ENCODE results near the gene HSD17B2. TPM values are rescaled to one million over a fixed set of nuclear protein-coding genes. Genes with fewer than 3 reads are reported as not detected.

Gene HSD17B2
- total and polyA plus RNA-seq, 8 donors, result 8.0 to 66.9 (median 20.8) TPM

GRCh38 chr16:82042144-82042543 lies 7.1 kb downstream of the HSD17B2 start:
- TF ChIP-seq CTCF (IDR thresholded peaks at IDR 0.05), result no peak
- Histone ChIP-seq H3K9me3 (no peaks in the 10 kb centered on the region), H3K36me3 (no peaks in the 10 kb centered on the region), H3K4me1 (no peaks in the 10 kb centered on the region), H3K27me3 (no peaks in the 10 kb centered on the region), H3K4me3 (no peak overlapping the region), H3K27ac (no peak overlapping the region)
- FAIRE-seq, result no peak
- intact Hi-C loops (cut with DNase I), result loop anchor here in 1 of 3 donors (10.0 kb wide), 1 partner anchor 173 kb away; no protein-coding TSS in a partner anchor
- DNase-seq, result no peak
- WGBS, 2 donors, result 82 to 94% methylated on average over 8 of the region's 8 CpGs
- ATAC-seq, result no peak

DNA sequence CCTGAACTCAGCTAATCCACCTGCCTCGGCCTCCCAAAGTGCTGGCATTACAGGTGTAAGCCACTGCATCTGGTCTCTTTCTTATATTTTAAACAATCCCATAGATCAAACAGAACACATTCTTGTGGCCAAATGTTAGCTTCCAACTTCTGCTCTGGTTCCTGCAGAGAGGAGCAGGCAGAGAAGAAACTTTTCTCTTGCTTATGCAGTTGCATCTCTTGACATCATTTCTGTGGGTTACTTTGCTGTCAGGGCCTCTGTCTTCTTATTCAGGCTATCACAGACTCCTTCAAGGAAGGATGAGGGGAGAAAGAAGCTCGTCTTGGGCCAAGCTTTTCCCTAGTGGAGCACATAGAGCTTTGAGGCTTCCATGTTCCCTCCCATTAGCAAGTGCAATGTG lies 7.8 kb downstream of the HSD17B2 start:
- no peak for FAIRE-seq
- no peaks in the 10 kb centered on the region for H3K4me1 ChIP-seq
- no peak overlapping the region for H3K27ac ChIP-seq
- H3K9me3 ChIP-seq, result no peaks in the 10 kb centered on the region
- no peak overlapping the region for H3K4me3 ChIP-seq
- intact Hi-C loops (cut with DNase I), result loop anchor here in 1 of 3 donors (10.0 kb wide), 1 partner anchor 172 kb away; no protein-coding TSS in a partner anchor
- DNase-seq, result no peak
- no peak for ATAC-seq
- no peak for TF ChIP-seq CTCF (IDR thresholded peaks at IDR 0.05)
- no peaks in the 10 kb centered on the region for H3K27me3 ChIP-seq
- WGBS, 2 donors, result 70 to 84% methylated on average over 2 of the region's 2 CpGs
- no peaks in the 10 kb centered on the region for H3K36me3 ChIP-seq

DNA sequence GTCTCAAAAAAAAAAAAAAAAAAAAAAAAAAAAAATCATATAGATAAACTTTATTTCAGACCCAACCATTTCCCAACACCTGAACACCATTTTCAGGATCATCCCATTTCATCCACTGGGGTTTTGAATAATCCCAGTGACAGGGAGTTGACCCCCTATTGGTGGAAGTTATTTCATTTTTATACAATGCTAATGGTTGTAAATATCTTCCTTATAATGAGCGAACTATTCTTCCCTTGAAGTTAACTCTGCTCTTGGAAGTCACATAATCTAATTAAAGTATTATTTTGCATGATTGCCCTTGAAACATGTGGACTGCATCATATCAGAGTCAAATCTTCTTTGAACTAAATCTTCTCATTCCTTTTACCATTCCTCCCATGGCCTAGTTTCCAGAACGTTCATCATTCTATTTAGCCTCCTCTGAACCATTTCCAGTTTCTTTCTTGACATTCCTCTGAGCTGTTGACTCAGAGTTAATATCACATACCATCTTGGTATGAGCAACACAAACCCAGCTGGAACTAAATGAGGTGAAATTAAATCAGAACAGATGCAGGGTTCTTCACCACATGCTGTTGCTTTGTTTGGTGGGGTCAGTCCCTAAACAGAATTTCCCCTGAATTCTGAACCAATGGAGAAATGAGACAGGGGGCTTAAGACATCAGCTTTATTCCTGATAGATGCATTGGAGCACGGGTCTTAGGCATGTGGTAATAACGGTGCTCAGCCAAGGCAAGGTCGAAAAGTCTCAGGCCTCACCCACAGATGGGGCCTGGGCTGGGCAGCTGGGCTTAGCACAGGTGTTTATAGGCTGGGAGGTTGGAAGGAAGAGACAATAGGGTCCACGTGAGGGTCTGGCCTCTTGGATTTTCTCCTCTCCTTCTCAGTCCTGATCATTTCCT lies 8.9 kb downstream of the HSD17B2 start:
- intact Hi-C loops (cut with DNase I), result loop anchor here in 1 of 3 donors (10.0 kb wide), 1 partner anchor 171 kb away; no protein-coding TSS in a partner anchor
- Histone ChIP-seq H3K36me3 (no peaks in the 10 kb centered on the region), H3K27ac (no peak overlapping the region), H3K27me3 (no peaks in the 10 kb centered on the region), H3K4me1 (peaks cover 0 to 4% (median 0%) of the 10 kb centered on the region in 3 donors), H3K9me3 (no peaks in the 10 kb centered on the region), H3K4me3 (no peak overlapping the region)
- no peak for TF ChIP-seq CTCF (IDR thresholded peaks at IDR 0.05)
- FAIRE-seq (no peak), ATAC-seq (peak in 1 of 4 donors; percentile 51), DNase-seq (no peak)
- 71 to 76% methylated on average over 6 of the region's 6 CpGs for WGBS, 2 donors

GRCh38 chr16:82044585-82044911 lies 9.5 kb downstream of the HSD17B2 start:
- Histone ChIP-seq H3K27me3 (no peaks in the 10 kb centered on the region), H3K9me3 (no peaks in the 10 kb centered on the region), H3K27ac (no peak overlapping the region), H3K4me3 (no peak overlapping the region), H3K36me3 (no peaks in the 10 kb centered on the region), H3K4me1 (peaks cover 0 to 10% (median 0%) of the 10 kb centered on the region in 3 donors)
- no peak for TF ChIP-seq CTCF (IDR thresholded peaks at IDR 0.05)
- 76 to 85% methylated on average over 3 of the region's 3 CpGs for WGBS, 2 donors
- DNase-seq (no peak), FAIRE-seq (no peak), ATAC-seq (no peak)
- intact Hi-C loops (cut with DNase I), result loop anchor here in 1 of 3 donors (10.0 kb wide), 1 partner anchor 170 kb away; no protein-coding TSS in a partner anchor

GRCh38 chr16:82045465-82045864 lies 10.4 kb downstream of the HSD17B2 start:
- Histone ChIP-seq H3K36me3 (no peaks in the 10 kb centered on the region), H3K9me3 (no peaks in the 10 kb centered on the region), H3K4me3 (no peak overlapping the region), H3K27ac (no peak overlapping the region), H3K4me1 (peaks cover 3 to 20% (median 8%) of the 10 kb centered on the region in 3 donors), H3K27me3 (no peaks in the 10 kb centered on the region)
- no peak for DNase-seq
- ATAC-seq, result no peak
- intact Hi-C loops (cut with DNase I), result loop anchor here in 1 of 3 donors (10.0 kb wide), 1 partner anchor 169 kb away; no protein-coding TSS in a partner anchor
- TF ChIP-seq CTCF (IDR thresholded peaks at IDR 0.05), result no peak
- FAIRE-seq, result no peak
- WGBS, 2 donors, result 40 to 60% methylated on average over 2 of the region's 2 CpGs
